GM10847 (cell line): ENCODE results near the gene CDH4.

Experiments
- POLR2A ChIP-seq: IDR thresholded peaks from 2 replicates; pipeline ENCODE4 v1.6.1; 2011; ENCODE audit not compliant: insufficient read length; ENCODE audit errors: extremely low read depth

CDH4 gene

GRCh38 chr20:61640131-61640870 lies 388.2 kb downstream of the CDH4 start:
- TF ChIP-seq POLR2A: no peak

GRCh38 chr20:61640871-61641245 lies 388.8 kb downstream of the CDH4 start:
- TF ChIP-seq POLR2A: no peak

GRCh38 chr20:61643656-61644377 lies 391.8 kb downstream of the CDH4 start:
- TF ChIP-seq POLR2A: no peak

- no peak for TF ChIP-seq POLR2A
Observed at GRCh38 chr20:61644378-61645076, 392.5 kb downstream of the CDH4 start.

GRCh38 chr20:61645732-61646131 lies 393.7 kb downstream of the CDH4 start:
- no peak for TF ChIP-seq POLR2A

GRCh38 chr20:61646453-61646852 lies 394.4 kb downstream of the CDH4 start:
- TF ChIP-seq POLR2A: no peak

- TF ChIP-seq POLR2A: no peak
Observed at GRCh38 chr20:61646986-61647385, 394.9 kb downstream of the CDH4 start.

- TF ChIP-seq POLR2A: no peak
Observed at GRCh38 chr20:61647702-61648101, 395.6 kb downstream of the CDH4 start.

GRCh38 chr20:61649105-61649859 lies 397.2 kb downstream of the CDH4 start:
- no peak for TF ChIP-seq POLR2A

GRCh38 chr20:61649860-61650162 lies 397.8 kb downstream of the CDH4 start:
- no peak for TF ChIP-seq POLR2A

GRCh38 chr20:61650912-61651733 lies 399.1 kb downstream of the CDH4 start:
- TF ChIP-seq POLR2A: no peak

- no peak for TF ChIP-seq POLR2A
Observed at GRCh38 chr20:61652146-61652545, 400.1 kb downstream of the CDH4 start.

GRCh38 chr20:61654726-61655125 lies 402.7 kb downstream of the CDH4 start:
- TF ChIP-seq POLR2A: no peak

- no peak for TF ChIP-seq POLR2A
Observed at GRCh38 chr20:61655591-61655990, 403.5 kb downstream of the CDH4 start.

- no peak for TF ChIP-seq POLR2A
Observed at GRCh38 chr20:61656198-61656597, 404.1 kb downstream of the CDH4 start.
